HEK293T (cell line): ENCODE data around the gene LILRA2.

Experiments
- FOXM1 ChIP-seq: fragments of 450-650 bp; IDR thresholded peaks from 2 replicates; pipeline ENCODE4 v1.6.1; 2017; ENCODE audit warnings: mild to moderate bottlenecking, borderline replicate concordance
- LEF1 ChIP-seq: fragments of 450-650 bp; IDR thresholded peaks from 2 replicates; pipeline ENCODE4 v1.6.1; 2017; ENCODE audit warnings: mild to moderate bottlenecking, borderline replicate concordance
- SUZ12 ChIP-seq: fragments of 450-650 bp; IDR thresholded peaks from 2 replicates; pipeline ENCODE4 v1.6.1; 2016; ENCODE audit warnings: mild to moderate bottlenecking
- TARDBP ChIP-seq: fragments of 450-650 bp; IDR thresholded peaks from 2 replicates; pipeline ENCODE4 v1.6.1; 2016

DNA sequence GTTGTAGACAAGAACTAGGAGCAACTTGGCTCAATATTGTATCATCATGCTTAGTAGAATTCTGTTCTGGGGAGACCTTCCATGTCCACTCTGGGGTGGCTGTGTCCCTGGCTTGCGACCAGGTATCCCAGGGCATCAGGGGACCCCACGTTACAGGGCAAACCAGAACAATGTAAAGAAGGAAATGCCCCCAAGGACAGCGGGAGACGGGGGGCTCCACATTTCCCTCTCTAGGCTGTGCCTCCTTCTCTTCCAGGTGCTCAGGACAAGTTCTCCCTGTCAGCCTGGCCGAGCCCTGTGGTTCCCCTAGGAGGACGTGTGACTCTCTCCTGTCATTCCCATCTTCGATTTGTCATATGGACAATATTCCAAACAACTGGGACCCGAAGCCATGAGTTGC lies 40.1 kb upstream of the LILRA2 start:
- TF ChIP-seq SUZ12 (no peak), TARDBP (no peak), FOXM1 (no peak), LEF1 (no peak)
